Coronary artery (tissue), 2 donors: ENCODE measurements around the gene PPP5C.

Experiments
- DNase-seq: peaks from one replicate; pipeline ENCODE4 v3.0.0-alpha.2; 2017; ENCODE audit warnings: low spot score
- H3K27ac ChIP-seq, 2 donors: fragments of 200-600 bp; sonication (generic); one replicate each; pipeline ENCODE4 v1.5.1; 2016 to 2019
- H3K4me3 ChIP-seq: fragments of 200-600 bp; sonication (generic); 2 replicates; pipeline ENCODE4 v1.5.1; 2016; ENCODE audit warnings: mild to moderate bottlenecking, moderate library complexity
- CTCF ChIP-seq: fragments of 200-600 bp; sonication (generic); IDR thresholded peaks from one replicate; pipeline ENCODE4 v1.5.1; 2019; ENCODE audit warnings: antibody characterized with exemption

PPP5C gene

GRCh38 chr19:46381346-46381745, 34.5 kb downstream of the PPP5C start:
- H3K4me3 ChIP-seq = no peak overlapping the region
- H3K27ac ChIP-seq = no peak overlapping the region
- no peak for TF ChIP-seq CTCF
- DNase-seq = peak; percentile 24

GRCh38 chr19:46381756-46382345, 35.0 kb downstream of the PPP5C start:
- Histone ChIP-seq H3K4me3 (no peak overlapping the region), H3K27ac (no peak overlapping the region)
- no peak for TF ChIP-seq CTCF
- peak; percentile 29 for DNase-seq

- DNase-seq = peak; percentile 64
- no peak for TF ChIP-seq CTCF
- H3K27ac ChIP-seq = no peak overlapping the region
- H3K4me3 ChIP-seq = no peak overlapping the region
Observed at GRCh38 chr19:46383171-46383815, 36.4 kb downstream of the PPP5C start.

GRCh38 chr19:46383846-46384245, 37.0 kb downstream of the PPP5C start:
- DNase-seq = peak; percentile 66
- no peak for TF ChIP-seq CTCF

GRCh38 chr19:46384396-46384795, 37.5 kb downstream of the PPP5C start:
- Histone ChIP-seq H3K4me3 (no peak overlapping the region), H3K27ac (no peak overlapping the region)
- no peak for TF ChIP-seq CTCF
- DNase-seq = peak; percentile 60

More at GRCh38 chr19:46383846-46384245, 37.0 kb downstream of the PPP5C start:
- no peak overlapping the region for H3K4me3 ChIP-seq
- H3K27ac ChIP-seq = no peak overlapping the region

- peak; percentile 28 for DNase-seq
- TF ChIP-seq CTCF = no peak
Observed at GRCh38 chr19:46385636-46386035, 38.7 kb downstream of the PPP5C start.

GRCh38 chr19:46386151-46386550, 39.3 kb downstream of the PPP5C start:
- DNase-seq = peak; percentile 61
- Histone ChIP-seq H3K27ac (no peak overlapping the region), H3K4me3 (no peak overlapping the region)
- no peak for TF ChIP-seq CTCF

More at GRCh38 chr19:46385636-46386035, 38.7 kb downstream of the PPP5C start:
- H3K27ac ChIP-seq = no peak overlapping the region
- no peak overlapping the region for H3K4me3 ChIP-seq
